ENCODE data around the gene FAM185A. TPM values are rescaled to one million over a fixed set of nuclear protein-coding genes. Genes with fewer than 3 reads are reported as not detected.

Gene FAM185A
- total and polyA plus RNA-seq, 2 of the 8 experiments (the other 6 are each of a cell fraction or from before 2014, with no cell fraction given) = 5.2 to 6.6 TPM

GRCh38 chr7:102845346-102845745 lies 96.5 kb downstream of the FAM185A start:
- no peak overlapping the region for H4K5ac ChIP-seq (ENCODE audit: insufficient read length, low read depth, low read length)
- POLR2A ChIA-PET (ENCODE audit: partially characterized antibody) = no interaction called here
- H3K4me1 ChIP-seq (replicated peaks in 1 of 4; ENCODE audit: control insufficient read depth in 3 of 4, insufficient read depth in 4 of 4, low read length in 3 of 4) = no peaks in the 10 kb centered on the region
- H3K79me2 ChIP-seq (ENCODE audit: control insufficient read depth in 1 of 2, insufficient read depth in 2 of 2, low read length in 2 of 2) = no peaks in the 10 kb centered on the region
- DNase-seq (ENCODE audit: low read depth in 1 of 2, low spot score in 2 of 2) (no peak), FAIRE-seq (no peak)
- H3K9me3 ChIP-seq (ENCODE audit: insufficient read depth in 2 of 2, low read depth in 1 of 2, low read length in 1 of 2) = no peaks in the 10 kb centered on the region
- no peak overlapping the region for H3K4ac ChIP-seq (replicated peaks; ENCODE audit: insufficient read length, low read depth, low read length)
- H2BK12ac ChIP-seq (ENCODE audit: low read depth, low read length) = no peak overlapping the region
- no peak overlapping the region for H3K18ac ChIP-seq (ENCODE audit: extremely low read depth, low read length)
- H3K4me2 ChIP-seq (ENCODE audit: insufficient read depth in 1 of 2, low read depth in 2 of 2, low read length in 2 of 2) = no peak overlapping the region
- H3K23me2 ChIP-seq (ENCODE audit: low read depth, low read length) = no peaks in the 10 kb centered on the region
- no peak overlapping the region for H2BK120ac ChIP-seq (replicated peaks; ENCODE audit: low read depth, low read length)
- no peak overlapping the region for H3K23ac ChIP-seq (ENCODE audit: insufficient read length)
- no peak overlapping the region for H3K56ac ChIP-seq (replicated peaks; ENCODE audit: insufficient read length, low read depth, low read length)
- H4K8ac ChIP-seq (ENCODE audit: extremely low read depth, insufficient read depth, low read length) = no peak overlapping the region
- CTCF ChIA-PET (ENCODE audit: partially characterized antibody) = interaction anchor here (1.1 kb wide), 1 partner anchor 16 kb away, joined by 3 read pairs; no protein-coding TSS in a partner anchor
- WGBS, 2 experiments (ENCODE audit: extremely low coverage in 1 of 2, insufficient coverage in 1 of 2, insufficient read length in 1 of 2, insufficient replicate concordance in 2 of 2, low coverage in 1 of 2, low lambda C conversion rate in 2 of 2, missing lambda C conversion rate in 1 of 2) = 88% methylated on average over 2 of the region's 2 CpGs; no CpG with 5 or more reads in 1 of the 2 experiments
- H2BK20ac ChIP-seq (ENCODE audit: low read length) = no peak overlapping the region
- no peaks in the 10 kb centered on the region for H3K36me3 ChIP-seq (ENCODE audit: control insufficient read depth in 2 of 4, insufficient read depth in 4 of 4, low read length in 3 of 4)
- H2AFZ ChIP-seq (ENCODE audit: low read length) = no peak overlapping the region
- H3K9ac ChIP-seq (replicated peaks in 1 of 4; ENCODE audit: extremely low read depth in 1 of 4, low read depth in 3 of 4, low read length in 3 of 4) = no peak overlapping the region
- H4K20me1 ChIP-seq (replicated peaks in 1 of 2; ENCODE audit: control insufficient read depth in 1 of 2, insufficient read depth in 2 of 2, low read length in 2 of 2) = no peaks in the 10 kb centered on the region
- no peak overlapping the region for H4K91ac ChIP-seq (replicated peaks; ENCODE audit: insufficient read length, low read length)
- H3K4me3 ChIP-seq (ENCODE audit: extremely low read depth in 1 of 4, insufficient read depth in 2 of 4, low read depth in 3 of 4, low read length in 4 of 4) = no peak overlapping the region
- TF ChIP-seq KDM5A (IDR thresholded peaks at IDR 0.05; ENCODE audit: low read length) (no peak), RAD21 (IDR thresholded peaks at IDR 0.05 in 1 of 2, conservative IDR thresholded peaks at IDR 0.05 in 1 of 2; ENCODE audit: low read depth in 2 of 2, low read length in 2 of 2) (no peak), ATF3 (IDR thresholded peaks at IDR 0.05; ENCODE audit: insufficient read depth, low read depth, low read length) (no peak), CTBP2 (IDR thresholded peaks at IDR 0.05; ENCODE audit: borderline replicate concordance, insufficient read depth, insufficient read length, low read length) (no peak), SIX5 (IDR thresholded peaks at IDR 0.05; ENCODE audit: low read depth, low read length) (no peak), NANOG (IDR thresholded peaks at IDR 0.05; ENCODE audit: insufficient read depth, low read depth, low read length, poor library complexity, severe bottlenecking) (no peak), SIN3A (conservative IDR thresholded peaks at IDR 0.05 in 1 of 2, IDR thresholded peaks at IDR 0.05 in 1 of 2; ENCODE audit: low read depth in 1 of 2, low read length in 2 of 2) (no peak), NRF1 (IDR thresholded peaks at IDR 0.05; ENCODE audit: low read depth, low read length) (no peak), POLR2AphosphoS5 (IDR thresholded peaks at IDR 0.05; ENCODE audit: low read depth, low read length) (no peak)
- no peak overlapping the region for H2BK5ac ChIP-seq (ENCODE audit: low read depth, low read length)
- H3K79me1 ChIP-seq (ENCODE audit: low read depth, low read length) = no peaks in the 10 kb centered on the region
- H2BK15ac ChIP-seq (ENCODE audit: low read length) = no peak overlapping the region
- H3K14ac ChIP-seq (ENCODE audit: insufficient read length) = no peak overlapping the region
- no peak overlapping the region for H3K27ac ChIP-seq (ENCODE audit: low read depth, low read length)
- H3K27me3 ChIP-seq (replicated peaks in 1 of 4; ENCODE audit: control insufficient read depth in 3 of 4, extremely low read depth in 1 of 4, insufficient read depth in 3 of 4, low read length in 3 of 4) = peaks cover 0 to 1% (median 0%) of the 10 kb centered on the region in 4 experiments; a peak in 1 of 7 replicates
- no peak overlapping the region for H2AK5ac ChIP-seq (ENCODE audit: low read depth, low read length)

Measured in H1 (cell line).